Suppressor macrophage treated with lipopolysaccharide for 4 hours (primary cell): Measurements from ENCODE around the gene ARAP2.
A peak's percentile ranks its signal among the peaks of the same experiment; 100 is the strongest.

Source experiments
- DNase-seq: peaks from one replicate; pipeline ENCODE4 v3.0.0-alpha.2; 2020

The ARAP2 gene

GRCh38 chr4:36218121-36218520 is 26.2 kb downstream of the ARAP2 start:
- peak; percentile 39 for DNase-seq

DNA sequence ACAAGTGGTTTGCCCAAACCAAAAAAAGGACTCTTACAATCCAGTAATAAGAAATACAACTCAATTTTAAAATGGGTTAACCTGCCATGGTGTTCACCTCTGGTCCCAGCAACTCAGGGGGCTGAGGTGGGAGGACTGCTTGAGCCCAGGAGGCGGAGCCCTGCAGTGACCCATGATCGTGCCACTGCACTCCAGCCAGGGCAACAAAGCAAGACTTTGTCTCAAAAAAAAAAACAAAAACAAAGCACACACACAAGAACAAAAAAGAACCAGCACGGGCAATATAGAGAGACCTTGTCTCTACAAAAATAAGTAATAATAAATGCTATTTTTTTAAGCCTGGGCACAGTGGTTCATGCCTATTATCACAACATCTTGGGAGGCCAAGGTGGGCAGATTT is 28.7 kb downstream of the ARAP2 start:
- no peak for DNase-seq

DNA sequence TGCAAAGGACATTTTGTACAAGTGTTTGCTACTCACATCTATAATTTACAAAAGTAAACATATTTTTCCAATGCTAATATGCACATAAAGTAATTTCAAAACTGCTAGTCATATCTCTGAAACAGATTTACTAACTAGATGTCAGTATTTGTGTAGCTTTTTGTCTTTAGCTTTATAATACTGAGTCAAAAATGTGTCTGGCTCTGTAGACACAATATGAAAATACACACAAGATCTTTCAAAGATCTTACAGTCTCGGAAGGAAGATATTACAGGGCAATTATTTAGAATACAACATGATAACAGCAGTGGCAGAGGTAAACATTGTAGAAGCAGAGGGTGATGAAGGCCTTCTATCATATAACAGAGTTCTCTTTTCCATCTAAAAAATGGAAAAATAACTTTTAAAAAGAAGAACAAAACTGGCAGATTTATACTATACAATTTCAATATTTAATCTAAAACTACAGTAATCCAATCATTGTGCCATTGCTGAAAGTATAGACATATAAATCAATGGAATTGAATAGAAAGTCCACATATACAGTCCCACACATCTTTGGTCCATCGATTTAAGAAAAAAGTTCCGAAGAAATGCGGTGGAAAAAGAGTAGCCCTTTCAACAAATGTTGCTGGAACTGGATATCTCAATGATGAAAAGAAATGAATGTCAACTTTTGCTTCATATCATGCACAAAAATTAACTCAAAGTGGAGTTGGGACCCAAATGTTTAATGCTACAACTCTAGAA is 29.4 kb downstream of the ARAP2 start:
- no peak for DNase-seq

- DNase-seq: no peak
Observed at GRCh38 chr4:36213977-36214376, 30.3 kb downstream of the ARAP2 start.

- peak; percentile 52 for DNase-seq
Observed at GRCh38 chr4:36211084-36211483, 33.2 kb downstream of the ARAP2 start.

DNA sequence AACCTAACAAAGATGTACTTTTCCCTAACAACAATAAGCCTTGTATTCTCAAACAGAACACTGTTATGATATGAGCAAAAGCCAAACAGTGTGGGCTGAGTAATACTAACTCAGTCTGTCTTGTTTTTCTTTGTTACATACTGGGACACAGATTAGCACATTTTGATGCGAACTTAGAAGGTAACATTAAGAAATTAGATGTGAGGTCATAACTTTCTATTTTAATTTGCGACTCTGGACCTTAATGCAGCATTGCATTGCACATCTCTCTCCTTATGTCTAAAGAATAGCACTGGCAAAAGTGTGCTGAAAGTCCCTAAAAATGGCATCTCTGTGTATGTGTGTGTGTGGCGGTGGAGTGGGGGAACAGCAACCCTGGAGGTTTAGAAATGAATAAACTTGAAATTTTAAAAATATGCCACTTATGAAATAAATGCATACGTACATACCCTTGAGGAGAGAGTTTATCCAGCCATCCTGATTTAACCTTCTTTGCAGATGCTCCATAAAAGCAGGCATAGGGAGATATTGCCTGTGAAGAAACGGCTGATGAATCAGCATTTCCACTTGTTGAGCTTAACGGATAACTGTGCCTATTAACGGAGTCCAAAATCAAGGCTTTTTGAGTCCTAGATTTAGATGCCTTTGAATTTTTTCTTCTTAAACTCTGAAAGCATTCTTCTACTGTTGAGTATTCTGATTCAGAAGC is 34.2 kb downstream of the ARAP2 start:
- no peak for DNase-seq

GRCh38 chr4:36208893-36209473 is 35.3 kb downstream of the ARAP2 start:
- no peak for DNase-seq

GRCh38 chr4:36207831-36208520 is 36.3 kb downstream of the ARAP2 start:
- no peak for DNase-seq

DNA sequence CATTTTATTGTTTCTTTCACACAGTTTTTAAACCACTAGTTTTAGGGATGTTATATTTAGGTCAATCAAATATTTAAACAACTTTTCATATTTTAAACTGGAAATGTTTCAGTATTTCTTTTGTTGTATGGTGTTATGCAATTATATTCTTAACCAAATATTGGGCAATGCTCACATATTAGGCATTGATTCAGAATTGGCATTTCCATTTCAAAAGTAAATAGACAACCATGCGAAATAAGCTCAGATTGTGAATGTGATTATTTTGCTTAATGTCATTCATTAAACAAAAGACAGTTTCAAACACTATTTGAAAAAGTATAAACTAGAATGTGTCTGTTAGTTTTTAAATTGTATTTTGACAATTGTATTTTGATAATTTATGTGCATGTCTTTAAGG is 36.9 kb downstream of the ARAP2 start:
- no peak for DNase-seq

GRCh38 chr4:36206603-36207311 is 37.6 kb downstream of the ARAP2 start:
- peak; percentile 53 for DNase-seq

- DNase-seq: no peak
Observed at GRCh38 chr4:36206012-36206411, 38.3 kb downstream of the ARAP2 start.

DNA sequence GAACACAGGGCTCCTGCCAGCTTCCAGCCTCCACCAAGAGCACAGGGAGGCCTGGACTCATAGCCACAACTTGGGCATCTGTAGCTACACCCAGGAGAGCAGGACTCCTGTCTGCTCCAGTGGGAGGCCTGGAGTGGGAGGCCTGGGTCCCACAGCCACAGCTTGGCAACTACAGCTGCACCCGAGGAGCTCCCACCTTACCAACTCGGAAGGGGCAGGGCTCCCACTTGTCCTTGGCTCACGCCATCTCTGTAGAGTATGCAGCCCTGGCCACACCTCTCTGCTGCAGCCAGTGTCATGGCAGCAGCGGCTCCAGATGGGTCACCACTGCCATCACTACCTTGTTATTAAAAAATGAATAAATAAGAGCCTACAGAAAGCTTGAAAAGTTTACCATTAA is 45.5 kb downstream of the ARAP2 start:
- no peak for DNase-seq

DNA sequence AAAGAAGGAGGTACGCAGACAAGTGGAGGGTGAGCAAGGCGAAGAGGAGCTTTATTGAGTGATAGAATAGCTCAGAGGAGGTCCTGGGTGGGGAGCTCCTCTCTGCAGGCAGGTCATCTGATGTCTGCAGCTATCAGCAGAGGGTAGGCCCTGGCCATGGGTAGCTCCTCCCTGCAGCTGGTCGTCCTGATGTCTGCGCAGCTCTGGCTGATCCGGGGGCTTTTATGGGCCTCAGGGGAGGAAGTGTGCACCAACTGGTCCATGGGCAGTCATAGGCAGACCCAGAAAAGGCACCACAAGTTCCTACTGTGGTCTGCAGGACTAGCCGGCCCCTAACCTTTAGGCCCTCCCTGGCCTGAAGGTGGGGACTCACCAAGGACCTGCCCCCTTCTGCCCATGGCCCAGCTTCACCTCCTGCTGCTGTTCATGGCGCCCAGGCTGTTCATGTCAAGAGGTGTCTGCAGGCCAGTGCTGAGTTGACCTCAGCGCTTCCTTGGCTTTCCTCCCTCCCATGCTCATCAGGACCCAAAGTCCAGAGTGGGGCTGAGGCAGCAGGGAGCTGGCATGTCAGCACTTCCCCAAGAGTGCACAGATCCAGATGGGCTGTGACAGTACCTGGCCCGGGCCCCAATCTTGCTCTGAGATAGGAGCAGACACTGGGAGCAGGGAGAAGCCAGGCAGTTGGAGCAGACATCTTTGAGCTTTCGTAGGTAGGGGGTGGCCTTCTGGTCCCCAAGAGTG is 46.1 kb downstream of the ARAP2 start:
- no peak for DNase-seq

DNA sequence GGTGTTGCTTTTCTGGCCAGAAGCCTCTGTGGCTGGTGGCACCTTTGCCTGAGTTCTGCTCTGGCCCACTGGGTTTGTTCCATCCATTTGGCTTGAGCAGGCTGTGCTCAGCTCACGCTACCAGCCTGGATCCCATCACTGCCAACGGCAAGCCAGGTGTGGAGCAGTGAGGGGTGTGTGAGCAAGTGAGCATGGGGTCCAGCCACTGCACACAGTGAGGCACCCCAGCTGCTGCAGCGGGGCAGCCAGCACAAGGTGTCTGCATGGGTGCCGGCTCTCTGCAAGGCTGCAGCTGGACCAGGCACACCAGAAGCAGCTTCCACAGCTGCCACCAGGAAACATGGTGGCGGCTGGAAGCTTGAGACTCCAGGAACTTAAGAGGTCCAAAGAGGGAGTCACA is 46.8 kb downstream of the ARAP2 start:
- DNase-seq: no peak

DNA sequence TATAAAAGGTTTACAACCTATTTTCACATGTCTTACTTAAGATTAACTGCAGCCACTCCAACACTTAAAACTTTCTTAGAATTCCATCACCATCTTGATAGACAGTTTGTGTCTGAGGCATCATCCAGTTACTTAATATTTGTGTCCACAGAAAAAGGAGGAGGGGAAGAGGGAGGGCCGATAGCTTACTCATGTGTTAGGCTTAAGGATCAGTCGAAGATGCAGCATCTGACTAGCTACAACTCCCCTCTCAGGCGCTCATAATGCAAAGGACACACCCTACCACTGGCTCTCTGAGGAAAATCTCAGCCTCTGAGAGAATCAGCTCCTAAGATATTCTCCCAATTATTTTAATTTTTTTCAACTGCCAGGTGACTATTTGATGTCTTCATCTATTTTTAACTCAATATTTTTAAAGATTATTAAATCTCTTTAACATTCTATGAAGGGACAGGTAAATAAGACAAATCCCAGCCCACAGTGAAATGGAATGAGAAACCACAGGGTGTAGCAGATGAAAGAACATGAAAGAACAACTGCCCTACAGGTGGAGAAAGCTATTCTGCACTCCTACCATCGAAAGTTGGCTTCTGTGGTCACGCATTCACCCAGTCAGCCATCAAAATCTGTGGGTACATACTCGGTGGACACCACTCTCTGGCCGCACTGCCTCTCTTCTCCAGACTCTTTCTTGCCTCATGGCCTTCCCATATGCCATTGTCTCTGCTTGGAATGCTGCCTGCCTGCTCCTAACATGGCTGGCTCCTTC is 48.0 kb downstream of the ARAP2 start:
- DNase-seq: no peak

DNA sequence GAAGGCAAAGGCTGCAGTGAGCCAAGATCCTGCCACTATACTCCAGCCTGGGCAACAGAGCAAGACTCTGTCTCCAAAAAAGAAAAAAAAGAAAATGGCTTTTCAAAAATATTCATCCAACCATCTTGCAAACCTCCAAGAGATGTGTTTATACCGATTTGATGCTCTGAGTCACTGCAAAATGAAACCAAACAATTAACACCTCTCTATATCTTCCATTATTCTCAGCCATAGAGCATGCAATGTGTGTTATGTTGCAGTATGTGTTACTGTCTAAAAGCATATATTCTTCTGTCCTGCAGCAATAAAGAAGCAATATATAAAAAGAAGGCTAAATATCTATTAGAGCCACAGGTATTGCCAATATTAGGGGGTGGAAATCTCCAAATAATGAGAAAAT is 51.4 kb downstream of the ARAP2 start:
- no peak for DNase-seq

- peak; percentile 34 for DNase-seq
Observed at GRCh38 chr4:36189511-36190226, 54.6 kb downstream of the ARAP2 start.

DNA sequence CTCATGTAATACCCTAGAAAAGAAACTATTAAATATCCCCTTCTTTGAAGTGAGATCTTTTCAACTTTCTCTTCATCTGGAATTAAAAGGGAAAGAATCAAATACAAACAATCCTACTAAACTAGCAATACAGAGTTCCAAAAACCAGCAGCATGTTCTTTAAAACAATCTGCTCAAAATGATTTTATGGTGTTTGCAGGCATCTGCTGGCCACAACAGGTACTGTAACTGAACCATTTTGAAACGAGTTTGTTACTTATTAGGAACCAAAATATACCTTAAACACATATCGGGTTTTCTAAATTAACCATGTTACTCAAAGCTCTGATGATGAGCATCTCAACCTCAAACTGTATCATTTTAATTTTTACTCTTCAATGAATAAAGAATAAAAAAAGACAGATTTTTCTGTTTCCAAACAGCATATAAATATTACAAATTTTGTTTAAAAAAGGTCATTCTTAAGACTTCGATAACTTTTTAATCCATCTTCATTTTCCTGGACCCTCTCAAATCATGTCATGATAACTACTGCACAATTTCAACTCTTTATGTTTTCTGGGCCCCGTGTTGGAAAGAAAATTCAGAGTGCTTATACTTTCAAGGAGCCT is 56.5 kb downstream of the ARAP2 start:
- no peak for DNase-seq

- no peak for DNase-seq
Observed at GRCh38 chr4:36183665-36184393, 60.5 kb downstream of the ARAP2 start.

GRCh38 chr4:36183232-36183631 is 61.1 kb downstream of the ARAP2 start:
- DNase-seq: no peak
